ENCODE results near the gene DEPP1. TPM values are rescaled to one million over a fixed set of nuclear protein-coding genes. Genes with fewer than 3 reads are reported as not detected.

Gene DEPP1
- total and polyA plus RNA-seq, 10 of the 15 experiments (the other 5 are each of a cell fraction or from before 2014, with no cell fraction given), result 1.7 to 12.1 (median 7.3) TPM

DNA sequence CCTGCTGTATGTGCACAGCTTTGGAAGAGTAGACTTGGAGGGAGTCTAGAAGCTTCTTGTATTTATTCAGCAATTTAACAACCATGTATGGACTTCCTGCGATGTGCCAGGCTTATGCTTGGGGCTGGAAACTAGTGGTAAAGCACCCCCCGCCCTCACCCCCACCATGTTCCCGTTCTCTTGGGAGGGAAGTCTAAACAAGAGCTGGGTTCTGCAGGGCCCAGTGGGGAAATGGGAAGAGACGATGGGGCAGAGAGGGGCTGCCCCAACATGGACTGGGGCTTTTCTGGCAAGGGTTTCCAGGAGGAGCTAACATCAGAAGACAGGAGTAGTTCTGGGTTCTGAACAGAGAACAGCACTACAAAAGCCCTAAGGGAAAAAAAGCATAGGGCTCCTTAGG is 11.0 kb downstream of the DEPP1 start:
- WGBS (ENCODE audit: insufficient coverage, insufficient replicate concordance, low lambda C conversion rate, missing lambda C conversion rate), result 43% methylated on average over 4 of the region's 4 CpGs
- ChIA-PET POLR2A (interaction anchor here (0.5 to 14.0 kb wide), 7 partner anchors 9 to 1563 kb away, joined by 3 to 174 read pairs (median 3); partner anchors contain the start of genes DEPP1 and ZNF22), CTCF (interaction anchor here (0.6 to 9.1 kb wide), 7 partner anchors 8 to 115 kb away, joined by 3 to 116 read pairs (median 5); partner anchors contain the start of gene ZNF22), RAD21 (ENCODE audit: unreplicated experiment) (interaction anchor here (1.3 to 9.2 kb wide), 5 partner anchors 8 to 34 kb away, joined by 4 to 124 read pairs (median 34); partner anchors contain the start of genes DEPP1 and RASSF4), SMC1A (ENCODE audit: uncharacterized antibody, unreplicated experiment) (interaction anchor here (0.7 to 9.3 kb wide), 10 partner anchors 9 to 1366 kb away, joined by 3 to 147 read pairs (median 8); partner anchors contain the start of gene DEPP1)
- in situ Hi-C loops (cut with MboI), result loop anchor here (10.0 to 25.0 kb wide), 2 partner anchors 1563 to 1805 kb away; partner anchors contain the start of gene HNRNPF
- no peak for FAIRE-seq
- peak; percentile 2; the same call in 1 of the 3 replicates for ATAC-seq
- no peaks in the 10 kb centered on the region for H4K20me1 ChIP-seq (ENCODE audit: control insufficient read depth, insufficient read depth)
- H3K9ac ChIP-seq (ENCODE audit: control insufficient read depth, insufficient read depth, low read length), result peak overlapping the region; percentile 52
- H3K79me2 ChIP-seq (ENCODE audit: control insufficient read depth, insufficient read depth, low read length), result peaks cover 14% of the 10 kb centered on the region
- H2AFZ ChIP-seq (ENCODE audit: control insufficient read depth, low read depth, low read length), result peak overlapping the region; percentile 43
- peaks cover 67% of the 10 kb centered on the region for H3K4me1 ChIP-seq (ENCODE audit: control insufficient read depth, insufficient read depth, low read length)
- intact Hi-C loops (cut with micrococcal nuclease; ENCODE audit: unreplicated experiment), result loop anchor here (2.0 to 10.0 kb wide), 3 partner anchors 21 to 1823 kb away; partner anchors contain the start of gene ALOX5
- no peak for DNase-seq (ENCODE audit: low read depth, low spot score)
- H3K4me2 ChIP-seq (ENCODE audit: control insufficient read depth, insufficient read depth), result peak overlapping the region; percentile 45
- H3K36me3 ChIP-seq (ENCODE audit: control insufficient read depth in 2 of 2, insufficient read depth in 2 of 2, low read length in 1 of 2), result peaks cover 0 to 8% of the 10 kb centered on the region in 2 experiments; a peak in 2 of 4 replicates
- peak overlapping the region; percentile 85 for H3K27ac ChIP-seq (ENCODE audit: control insufficient read depth, insufficient read depth)
- no peaks in the 10 kb centered on the region for H3K9me3 ChIP-seq (replicated peaks; ENCODE audit: control insufficient read depth, insufficient read depth, low read length)
- BruUV-seq (replicated peaks), result no TSS peak
- peak overlapping the region; percentile 7; the same call in 1 of the 2 replicates for H3K4me3 ChIP-seq
- no peaks in the 10 kb centered on the region for H3K27me3 ChIP-seq (replicated peaks in 1 of 2; ENCODE audit: control insufficient read depth in 2 of 2, insufficient read depth in 2 of 2, low read length in 1 of 2)
- TF ChIP-seq, protein P1, sequence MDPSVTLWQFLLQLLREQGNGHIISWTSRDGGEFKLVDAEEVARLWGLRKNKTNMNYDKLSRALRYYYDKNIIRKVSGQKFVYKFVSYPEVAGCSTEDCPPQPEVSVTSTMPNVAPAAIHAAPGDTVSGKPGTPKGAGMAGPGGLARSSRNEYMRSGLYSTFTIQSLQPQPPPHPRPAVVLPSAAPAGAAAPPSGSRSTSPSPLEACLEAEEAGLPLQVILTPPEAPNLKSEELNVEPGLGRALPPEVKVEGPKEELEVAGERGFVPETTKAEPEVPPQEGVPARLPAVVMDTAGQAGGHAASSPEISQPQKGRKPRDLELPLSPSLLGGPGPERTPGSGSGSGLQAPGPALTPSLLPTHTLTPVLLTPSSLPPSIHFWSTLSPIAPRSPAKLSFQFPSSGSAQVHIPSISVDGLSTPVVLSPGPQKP (IDR thresholded peaks at IDR 0.05; ENCODE audit: low read depth, low read length), result peak; percentile 31; the same call in 1 of the 2 replicates
- TF ChIP-seq SRF (IDR thresholded peaks at IDR 0.05; ENCODE audit: low read depth in 2 of 2, low read length in 2 of 2) (peak in 1 of 2 experiments; percentile 30; a peak in 1 of 4 replicates), FOXK2 (IDR thresholded peaks at IDR 0.05) (no peak)
